Common myeloid progenitor, CD34-positive (primary cell): ENCODE measurements around the gene NUBPL.

Experiments used
- CTCF ChIA-PET: fragments of 350-600 bp; sonication (Branson Sonifier 250); formaldehyde crosslinking; loops from one replicate; lab custom pipeline; 2021; ENCODE audit warnings: antibody characterized with exemption; lab: Charles Lee
- POLR2A ChIA-PET: fragments of 350-600 bp; sonication (Branson Sonifier 250); formaldehyde crosslinking; loops from one replicate; lab custom pipeline; 2021; ENCODE audit warnings: antibody characterized with exemption; lab: Charles Lee
- DNase-seq, 3 donors: peaks; one replicate each; pipeline versions ENCODE4 v3.0.0 to v3.0.0-alpha.2; 2013
- H3K27ac ChIP-seq, 2 experiments: 1 replicate in 1 of 2; 2 replicates in 1 of 2; pipeline ENCODE4 v1.7.0; 2013; ENCODE audit warnings: inconsistent platforms in 2 of 2, low read length in 2 of 2, mild to moderate bottlenecking in 2 of 2, low read depth in 1 of 2, moderate library complexity in 1 of 2; ENCODE audit not compliant: severe bottlenecking in 2 of 2, insufficient read depth in 1 of 2, poor library complexity in 1 of 2
- H3K27me3 ChIP-seq, 5 experiments: replicated peaks in 2 of 5; 1 replicate in 3 of 5; 2 replicates in 2 of 5; pipeline versions ENCODE4 v1.6.1 to v1.7.0; 2013; ENCODE audit warnings: low read length in 4 of 5, mild to moderate bottlenecking in 2 of 5, moderate library complexity in 2 of 5, inconsistent platforms in 1 of 5; ENCODE audit not compliant: insufficient read depth in 5 of 5, control insufficient read depth in 4 of 5
- H3K36me3 ChIP-seq, 4 experiments: 1 replicate in 2 of 4; 2 replicates in 2 of 4; pipeline versions ENCODE4 v1.6.1 to v1.7.0; 2013; ENCODE audit warnings: low read length in 3 of 4, control low read depth in 1 of 4, mild to moderate bottlenecking in 1 of 4; ENCODE audit not compliant: control insufficient read depth in 4 of 4, insufficient read depth in 4 of 4
- H3K4me1 ChIP-seq, 4 experiments: 1 replicate in 3 of 4; 2 replicates in 1 of 4; pipeline versions ENCODE4 v1.6.1 to v1.7.1; 2013; ENCODE audit warnings: low read length in 3 of 4, mild to moderate bottlenecking in 3 of 4, control low read depth in 1 of 4, inconsistent platforms in 1 of 4, moderate library complexity in 1 of 4; ENCODE audit not compliant: control insufficient read depth in 4 of 4, insufficient read depth in 4 of 4; ENCODE audit errors: control extremely low read depth in 1 of 4
- H3K4me3 ChIP-seq, 7 experiments: 1 replicate in 4 of 7; 2 replicates in 3 of 7; pipeline versions ENCODE4 v1.5.1 to v1.7.0; 2013; ENCODE audit warnings: mild to moderate bottlenecking in 7 of 7, low read length in 6 of 7, moderate library complexity in 6 of 7, inconsistent platforms in 2 of 7, low read depth in 2 of 7, control low read depth in 1 of 7; ENCODE audit not compliant: insufficient read depth in 4 of 7, control insufficient read depth in 1 of 7; ENCODE audit errors: extremely low read depth in 1 of 7
- H3K9me3 ChIP-seq, 5 experiments: 1 replicate in 4 of 5; 2 replicates in 1 of 5; pipeline versions ENCODE4 v1.6.1 to v1.7.1; 2013; ENCODE audit warnings: low read length in 4 of 5, mild to moderate bottlenecking in 2 of 5, inconsistent platforms in 1 of 5, low read depth in 1 of 5, moderate library complexity in 1 of 5; ENCODE audit not compliant: control insufficient read depth in 4 of 5, insufficient read depth in 2 of 5; ENCODE audit errors: control extremely low read depth in 1 of 5
- WGBS: methylation state at CpG from one replicate; pipeline ENCODE4 v1.1.5; 2013; ENCODE audit not compliant: insufficient coverage; 5-methylcytosine and 5-hydroxymethylcytosine counted together

Gene NUBPL

GRCh38 chr14:31879661-31880348 lies 318.6 kb downstream of the NUBPL start:
- 100% methylated on average over 2 of the region's 7 CpGs for WGBS
- Histone ChIP-seq H3K36me3 (no peaks in the 10 kb centered on the region), H3K4me1 (no peaks in the 10 kb centered on the region), H3K4me3 (no peak overlapping the region), H3K27me3 (no peaks in the 10 kb centered on the region), H3K27ac (no peak overlapping the region), H3K9me3 (peaks cover 0 to 1% (median 0%) of the 10 kb centered on the region in 5 experiments)
- DNase-seq = peak in 1 of 3 donors; percentile 1
- CTCF ChIA-PET = no interaction called here
- POLR2A ChIA-PET = no interaction called here

GRCh38 chr14:31880935-31881334 lies 319.7 kb downstream of the NUBPL start:
- ChIA-PET POLR2A (no interaction called here), CTCF (no interaction called here)
- peaks cover 0 to 1% (median 0%) of the 10 kb centered on the region in 5 experiments for H3K9me3 ChIP-seq
- no peak overlapping the region for H3K4me3 ChIP-seq
- H3K4me1 ChIP-seq = no peaks in the 10 kb centered on the region
- no peaks in the 10 kb centered on the region for H3K27me3 ChIP-seq
- WGBS = 100% methylated on average over 4 of the region's 4 CpGs
- no peaks in the 10 kb centered on the region for H3K36me3 ChIP-seq
- DNase-seq = no peak
- no peak overlapping the region for H3K27ac ChIP-seq

- ChIA-PET CTCF (no interaction called here), POLR2A (no interaction called here)
- H3K4me1 ChIP-seq = no peaks in the 10 kb centered on the region
- no peaks in the 10 kb centered on the region for H3K27me3 ChIP-seq
- no peaks in the 10 kb centered on the region for H3K36me3 ChIP-seq
- no peak for DNase-seq
- H3K4me3 ChIP-seq = no peak overlapping the region
- no peaks in the 10 kb centered on the region for H3K9me3 ChIP-seq
- no peak overlapping the region for H3K27ac ChIP-seq
- WGBS = 91% methylated on average over 2 of the region's 4 CpGs
Measured at GRCh38 chr14:31881531-31882310, 320.5 kb downstream of the NUBPL start.

- Histone ChIP-seq H3K9me3 (no peaks in the 10 kb centered on the region), H3K27me3 (no peaks in the 10 kb centered on the region), H3K36me3 (no peaks in the 10 kb centered on the region), H3K27ac (no peak overlapping the region), H3K4me1 (no peaks in the 10 kb centered on the region), H3K4me3 (no peak overlapping the region)
- WGBS = no CpG with 5 or more reads among the region's 2 CpGs
- ChIA-PET POLR2A (no interaction called here), CTCF (interaction anchor here (0.6 to 1.6 kb wide), 3 partner anchors 10 to 154 kb away, joined by 3 read pairs; no protein-coding TSS in a partner anchor)
- DNase-seq = no peak
Measured at GRCh38 chr14:31884238-31884637, 323.0 kb downstream of the NUBPL start.

GRCh38 chr14:31884776-31885379 lies 323.7 kb downstream of the NUBPL start:
- H3K27me3 ChIP-seq = no peaks in the 10 kb centered on the region
- H3K4me1 ChIP-seq = no peaks in the 10 kb centered on the region
- 95% methylated on average over 6 of the region's 7 CpGs for WGBS
- H3K36me3 ChIP-seq = no peaks in the 10 kb centered on the region
- no peak overlapping the region for H3K4me3 ChIP-seq
- no peaks in the 10 kb centered on the region for H3K9me3 ChIP-seq
- no peak overlapping the region for H3K27ac ChIP-seq
- no peak for DNase-seq
- ChIA-PET POLR2A (no interaction called here), CTCF (interaction anchor here (0.6 to 1.6 kb wide), 3 partner anchors 9 to 155 kb away, joined by 3 read pairs; no protein-coding TSS in a partner anchor)

GRCh38 chr14:31886156-31886835 lies 325.1 kb downstream of the NUBPL start:
- H3K27ac ChIP-seq = no peak overlapping the region
- H3K36me3 ChIP-seq = no peaks in the 10 kb centered on the region
- DNase-seq = no peak
- H3K4me1 ChIP-seq = no peaks in the 10 kb centered on the region
- WGBS = 92% methylated on average over 3 of the region's 3 CpGs
- ChIA-PET POLR2A (no interaction called here), CTCF (no interaction called here)
- H3K27me3 ChIP-seq = no peaks in the 10 kb centered on the region
- no peaks in the 10 kb centered on the region for H3K9me3 ChIP-seq
- H3K4me3 ChIP-seq = no peak overlapping the region
